ENCODE measurements around the gene NFKB1. TPM values are rescaled to one million over a fixed set of nuclear protein-coding genes. Genes with fewer than 3 reads are reported as not detected.

NFKB1 gene
- total RNA-seq, 2 donors from 2014 or later: 17.8 to 19.3 TPM

- H3K4me3 ChIP-seq: no peak overlapping the region
- peaks cover 69% of the 10 kb centered on the region for H3K36me3 ChIP-seq
- no peaks in the 10 kb centered on the region for H3K9me3 ChIP-seq
- no peak for DNase-seq (ENCODE audit: low spot score)
- H3K4me1 ChIP-seq: no peaks in the 10 kb centered on the region
- no peak overlapping the region for H3K27ac ChIP-seq
- TF ChIP-seq CTCF (IDR thresholded peaks at IDR 0.05): no peak
- no peaks in the 10 kb centered on the region for H3K27me3 ChIP-seq
These were observed 107.0 kb downstream of the NFKB1 start for GRCh38 chr4:102608190-102608589.

DNA sequence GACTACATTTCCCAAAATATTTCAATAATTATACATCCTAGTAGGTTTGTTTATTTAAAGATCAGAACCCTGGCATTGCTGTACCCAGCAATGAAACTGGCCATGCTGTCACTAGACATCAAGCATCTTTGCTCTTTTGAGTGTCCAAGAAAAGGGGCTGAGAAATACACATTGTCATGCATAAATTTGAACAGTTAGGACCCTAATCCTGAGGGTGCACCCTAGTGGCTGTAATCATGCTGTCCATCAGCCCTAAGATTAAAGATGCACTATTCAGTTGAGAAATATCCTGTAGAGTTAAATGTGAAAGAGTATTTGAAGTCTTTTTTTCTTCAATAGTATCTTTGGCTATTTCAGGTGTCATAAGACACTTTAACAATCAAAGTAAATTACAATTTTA lies 108.8 kb downstream of the NFKB1 start:
- Histone ChIP-seq H3K27me3 (no peaks in the 10 kb centered on the region), H3K4me1 (no peaks in the 10 kb centered on the region), H3K4me3 (no peak overlapping the region), H3K27ac (no peak overlapping the region), H3K9me3 (no peaks in the 10 kb centered on the region), H3K36me3 (peaks cover 78% of the 10 kb centered on the region)
- no peak for DNase-seq (ENCODE audit: low spot score)
- peak in 1 of 2 donors; percentile 35 for TF ChIP-seq CTCF (IDR thresholded peaks at IDR 0.05)

DNA sequence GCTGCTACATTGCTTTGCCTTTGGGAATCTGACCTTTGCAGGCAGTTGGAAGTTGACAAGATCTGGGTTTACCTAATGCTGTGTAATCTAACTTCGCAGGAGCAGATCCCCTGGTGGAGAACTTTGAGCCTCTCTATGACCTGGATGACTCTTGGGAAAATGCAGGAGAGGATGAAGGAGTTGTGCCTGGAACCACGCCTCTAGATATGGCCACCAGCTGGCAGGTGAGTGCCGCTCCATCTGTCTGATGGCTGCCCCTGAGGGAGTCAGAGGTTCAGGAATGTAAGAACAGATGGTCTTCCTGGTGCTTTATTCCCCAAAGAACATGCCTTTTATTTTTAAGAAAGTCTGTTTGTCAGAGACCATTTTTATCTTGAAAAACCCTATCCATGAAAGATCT lies 109.3 kb downstream of the NFKB1 start:
- H3K4me3 ChIP-seq: no peak overlapping the region
- TF ChIP-seq CTCF (IDR thresholded peaks at IDR 0.05): no peak
- H3K27ac ChIP-seq: no peak overlapping the region
- peaks cover 82% of the 10 kb centered on the region for H3K36me3 ChIP-seq
- DNase-seq (ENCODE audit: low spot score): no peak
- H3K4me1 ChIP-seq: no peaks in the 10 kb centered on the region
- no peaks in the 10 kb centered on the region for H3K27me3 ChIP-seq
- no peaks in the 10 kb centered on the region for H3K9me3 ChIP-seq

- H3K27me3 ChIP-seq: no peaks in the 10 kb centered on the region
- no peak overlapping the region for H3K27ac ChIP-seq
- no peaks in the 10 kb centered on the region for H3K4me1 ChIP-seq
- H3K36me3 ChIP-seq: peaks cover 75% of the 10 kb centered on the region
- H3K9me3 ChIP-seq: no peaks in the 10 kb centered on the region
- no peak overlapping the region for H3K4me3 ChIP-seq
- TF ChIP-seq CTCF (IDR thresholded peaks at IDR 0.05): no peak
- DNase-seq (ENCODE audit: low spot score): no peak
These were observed 111.1 kb downstream of the NFKB1 start for GRCh38 chr4:102612210-102612609.

- Histone ChIP-seq H3K36me3 (peaks cover 70% of the 10 kb centered on the region), H3K4me1 (no peaks in the 10 kb centered on the region), H3K4me3 (no peak overlapping the region), H3K27me3 (no peaks in the 10 kb centered on the region), H3K9me3 (no peaks in the 10 kb centered on the region), H3K27ac (no peak overlapping the region)
- TF ChIP-seq CTCF (IDR thresholded peaks at IDR 0.05): no peak
- no peak for DNase-seq (ENCODE audit: low spot score)
These were observed 111.7 kb downstream of the NFKB1 start for GRCh38 chr4:102612824-102613366.

GRCh38 chr4:102614801-102615200 lies 113.6 kb downstream of the NFKB1 start:
- DNase-seq (ENCODE audit: low spot score): no peak
- H3K4me1 ChIP-seq: no peaks in the 10 kb centered on the region
- H3K36me3 ChIP-seq: peaks cover 55% of the 10 kb centered on the region
- H3K4me3 ChIP-seq: no peak overlapping the region
- H3K9me3 ChIP-seq: no peaks in the 10 kb centered on the region
- H3K27me3 ChIP-seq: no peaks in the 10 kb centered on the region
- peak overlapping the region in 1 of 2 donors; percentile 11 for H3K27ac ChIP-seq
- no peak for TF ChIP-seq CTCF (IDR thresholded peaks at IDR 0.05)
